D341Med (cell line): Measurements from ENCODE around the gene TBC1D5.

Source experiments
- DNase-seq: peaks from one replicate; pipeline ENCODE4 v3.0.0; 2012; ENCODE audit warnings: low spot score

The TBC1D5 gene

GRCh38 chr3:17213102-17213501 lies 529.3 kb downstream of the TBC1D5 start:
- DNase-seq, result no peak

GRCh38 chr3:17207979-17208378 lies 534.5 kb downstream of the TBC1D5 start:
- DNase-seq, result no peak

- no peak for DNase-seq
Observed at GRCh38 chr3:17207019-17207418, 535.4 kb downstream of the TBC1D5 start.

- DNase-seq, result no peak
Observed at GRCh38 chr3:17204049-17204650, 538.3 kb downstream of the TBC1D5 start.

- DNase-seq, result no peak
Observed at GRCh38 chr3:17201538-17201937, 540.9 kb downstream of the TBC1D5 start.

GRCh38 chr3:17195856-17196604 lies 546.4 kb downstream of the TBC1D5 start:
- no peak for DNase-seq

DNA sequence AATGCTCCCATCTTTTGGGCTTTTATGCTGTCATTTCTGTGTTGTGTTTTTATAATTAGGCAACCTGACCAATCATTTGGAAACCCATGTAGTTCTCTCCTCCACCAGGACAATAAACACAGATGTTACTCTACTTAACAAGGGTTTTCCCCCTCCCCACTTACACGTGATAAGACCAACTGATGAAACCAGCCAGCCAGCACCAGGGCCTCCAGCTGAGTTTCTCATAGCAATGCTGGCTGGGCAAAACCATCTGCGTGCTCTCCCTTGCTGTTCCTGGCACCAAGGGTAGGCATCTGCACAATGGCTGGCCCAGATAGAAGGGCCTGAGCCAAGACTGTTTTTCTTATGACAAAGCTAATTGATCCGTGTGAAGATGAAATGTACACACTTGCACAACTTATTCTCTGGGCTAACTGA lies 547.2 kb downstream of the TBC1D5 start:
- peak; percentile 58 for DNase-seq

DNA sequence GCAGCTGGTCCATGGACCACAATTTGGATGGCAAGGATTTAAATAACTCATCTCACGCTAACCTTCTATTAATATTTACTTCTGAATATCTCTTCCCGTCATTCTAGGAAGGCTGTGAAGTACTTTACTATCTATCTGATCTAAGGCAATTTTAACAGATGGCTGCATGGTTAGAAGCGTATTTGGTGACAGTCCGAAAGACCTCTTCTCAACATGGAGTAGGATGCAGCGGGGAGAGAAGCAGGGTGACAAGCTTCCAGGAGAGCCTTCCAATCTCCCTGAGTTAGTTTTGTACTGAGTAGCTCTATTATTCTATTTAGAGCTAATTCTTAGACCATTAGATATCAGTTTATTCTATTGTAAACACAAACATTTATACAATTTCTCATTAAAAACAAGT lies 548.3 kb downstream of the TBC1D5 start:
- no peak for DNase-seq

DNA sequence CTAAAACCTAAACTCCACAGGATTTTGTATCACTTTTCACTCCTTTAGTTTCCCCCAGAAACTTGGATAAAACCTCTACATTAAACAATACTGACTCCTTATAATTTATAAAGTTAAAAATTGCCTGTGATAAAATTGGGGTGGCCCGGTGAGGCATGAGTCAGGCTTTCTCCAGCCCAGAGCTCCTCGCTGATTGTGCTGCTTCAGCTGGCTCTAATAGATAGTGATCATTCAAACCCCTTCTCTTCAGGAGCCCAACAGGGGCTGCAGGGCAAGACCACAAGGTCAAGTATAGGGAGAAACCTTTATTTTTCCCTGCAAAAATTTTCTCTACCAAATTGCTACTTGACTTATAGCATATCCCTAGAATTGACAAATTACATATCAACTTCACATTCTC lies 549.4 kb downstream of the TBC1D5 start:
- DNase-seq, result no peak

DNA sequence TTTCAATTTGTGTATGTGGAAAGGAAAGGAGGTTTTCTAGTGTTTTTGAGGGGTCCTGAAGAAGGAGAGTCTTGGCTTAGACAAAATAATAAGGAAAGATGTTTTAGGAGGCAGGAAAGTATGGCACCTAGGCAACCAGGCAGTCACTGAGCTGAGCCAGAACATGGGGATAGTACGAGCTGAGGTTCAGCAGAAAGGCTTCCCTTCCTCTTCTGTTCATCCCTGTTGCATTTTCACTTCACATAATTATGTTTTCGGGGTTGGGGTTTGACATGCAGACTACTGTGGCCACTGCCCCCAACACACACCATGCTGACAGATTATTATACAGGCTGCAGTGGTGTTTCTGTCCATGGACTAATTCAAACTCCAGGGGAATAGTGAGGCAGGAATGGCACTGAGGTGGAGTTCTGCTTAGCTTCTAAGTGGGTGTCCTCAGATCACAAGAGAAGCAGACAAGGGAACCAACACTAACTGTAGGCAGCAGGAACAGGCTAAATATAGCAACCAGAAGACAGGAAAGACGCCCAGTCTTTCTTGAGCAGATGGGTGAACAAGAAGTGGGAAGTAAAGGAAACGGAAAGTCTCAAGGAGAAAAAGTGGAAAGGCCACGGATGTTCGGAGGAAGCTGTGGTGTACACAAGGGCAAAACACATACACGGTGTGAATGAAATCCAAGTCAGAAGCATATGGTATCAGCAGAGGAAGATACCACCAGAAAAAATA lies 551.9 kb downstream of the TBC1D5 start:
- no peak for DNase-seq

DNA sequence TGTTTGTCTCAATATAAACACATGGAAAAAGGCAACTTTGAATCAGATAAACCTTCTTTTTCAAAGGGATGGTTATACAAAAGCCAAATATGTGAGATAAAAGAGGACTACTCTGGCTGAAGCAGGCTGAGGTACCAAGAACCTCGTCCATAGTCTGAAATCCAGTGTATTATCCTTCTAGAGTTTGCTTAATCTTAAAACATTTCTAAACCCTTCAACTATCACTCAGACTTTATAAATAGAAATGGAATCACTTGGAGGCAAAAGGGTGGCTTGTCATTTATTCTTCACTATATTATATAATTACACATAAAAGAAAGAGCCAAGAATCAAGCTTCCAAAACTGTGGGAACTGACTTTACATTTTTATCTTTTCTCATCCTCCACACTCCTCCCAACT lies 554.1 kb downstream of the TBC1D5 start:
- no peak for DNase-seq

DNA sequence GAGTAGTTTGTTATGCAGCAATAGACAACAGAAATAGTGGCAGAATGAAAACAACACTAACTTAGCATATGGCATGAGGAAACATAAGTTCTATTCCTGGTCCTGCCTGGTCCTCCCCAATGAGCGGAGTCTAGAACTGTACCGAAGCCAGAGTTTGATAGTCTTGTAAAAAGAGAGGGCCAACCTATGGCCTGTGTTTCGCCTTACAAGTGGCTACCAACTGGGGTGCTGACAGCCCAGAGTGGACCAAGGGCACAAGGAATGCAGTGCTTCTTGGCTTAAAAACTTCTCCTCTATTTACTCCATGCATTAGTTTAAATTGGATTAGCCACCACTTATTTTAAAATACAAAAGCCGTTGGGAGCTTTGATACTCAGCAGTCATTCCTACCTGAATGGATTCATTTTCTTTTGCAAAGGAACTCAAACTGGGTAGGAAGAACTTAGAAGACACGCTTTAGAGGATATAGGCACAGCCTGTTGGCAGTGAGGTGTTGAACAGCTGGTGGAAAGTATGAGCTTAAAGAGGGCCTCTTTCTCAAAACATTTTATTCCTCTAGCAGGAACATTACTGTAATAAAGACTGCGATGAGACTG lies 554.7 kb downstream of the TBC1D5 start:
- no peak for DNase-seq

DNA sequence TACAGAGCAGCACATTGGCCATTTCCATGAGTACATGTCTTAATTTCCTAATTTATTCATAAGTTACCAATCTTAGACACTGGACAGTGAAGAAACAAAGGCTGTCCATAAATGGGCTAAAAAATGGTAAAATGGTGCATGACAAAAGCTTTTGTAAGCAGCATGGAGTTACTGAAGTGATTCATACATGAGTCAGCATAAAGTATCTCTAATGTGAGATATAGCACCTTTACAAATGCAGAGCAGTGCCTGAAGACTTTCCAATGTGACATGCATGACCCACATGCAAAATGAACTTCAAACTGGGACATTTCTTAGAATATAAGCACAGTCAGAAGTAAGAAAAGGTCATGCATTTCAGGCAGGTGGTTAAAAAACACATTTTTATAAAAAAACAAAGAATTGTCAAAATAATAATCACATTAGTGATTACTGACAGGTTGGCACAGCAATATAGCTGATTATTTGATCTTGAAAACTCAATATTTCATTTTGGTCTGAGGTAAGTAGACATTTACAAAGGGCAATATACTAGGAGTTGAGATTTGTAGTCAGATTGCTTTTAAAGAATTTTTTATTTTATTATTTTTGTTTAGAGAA lies 558.4 kb downstream of the TBC1D5 start:
- no peak for DNase-seq

GRCh38 chr3:17182166-17182565 lies 560.3 kb downstream of the TBC1D5 start:
- DNase-seq, result no peak

DNA sequence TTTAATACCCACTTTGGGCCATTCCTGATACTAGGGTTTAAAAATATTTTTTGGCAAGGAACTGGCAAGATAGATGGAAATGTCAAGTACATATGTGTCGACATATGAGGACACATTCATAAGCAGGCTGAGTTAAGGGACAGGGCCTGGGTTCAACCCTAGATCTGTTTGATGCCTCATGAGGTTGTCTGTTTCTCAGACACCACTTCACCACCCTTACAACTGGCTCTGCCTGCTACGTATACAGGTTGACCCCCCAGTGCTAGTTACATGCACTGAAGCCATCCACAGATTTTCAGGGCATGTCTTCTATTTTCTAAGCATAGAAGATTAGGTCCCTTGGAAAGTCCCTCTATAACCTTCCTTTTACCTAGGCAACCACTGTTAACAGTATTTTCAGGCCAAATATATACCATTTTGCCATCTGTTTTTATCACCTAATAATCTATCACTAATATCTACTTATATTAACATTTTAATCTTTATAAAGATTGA lies 561.0 kb downstream of the TBC1D5 start:
- DNase-seq, result no peak

- DNase-seq, result peak; percentile 71
Observed at GRCh38 chr3:17179381-17180205, 562.8 kb downstream of the TBC1D5 start.

DNA sequence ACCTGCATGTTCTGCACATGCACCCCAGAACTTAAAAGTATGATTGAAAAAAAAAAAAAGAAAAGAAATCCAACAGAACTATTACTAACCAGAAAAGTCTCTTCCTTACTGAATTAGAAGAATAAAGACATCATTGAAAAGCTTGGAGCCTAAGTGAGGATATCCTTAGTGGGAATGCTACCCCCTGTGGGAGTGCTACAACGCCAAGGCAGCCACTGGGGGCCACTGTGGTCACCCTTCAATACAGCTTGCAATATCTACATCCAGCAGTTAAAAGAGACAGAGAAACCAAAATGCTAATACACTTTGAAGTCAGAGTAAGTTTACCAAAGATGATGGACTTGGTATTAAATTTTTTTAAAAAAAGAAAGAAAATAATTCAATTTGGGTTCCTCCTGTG lies 565.7 kb downstream of the TBC1D5 start:
- DNase-seq, result no peak

- DNase-seq, result no peak
Observed at GRCh38 chr3:17175187-17175807, 567.1 kb downstream of the TBC1D5 start.

DNA sequence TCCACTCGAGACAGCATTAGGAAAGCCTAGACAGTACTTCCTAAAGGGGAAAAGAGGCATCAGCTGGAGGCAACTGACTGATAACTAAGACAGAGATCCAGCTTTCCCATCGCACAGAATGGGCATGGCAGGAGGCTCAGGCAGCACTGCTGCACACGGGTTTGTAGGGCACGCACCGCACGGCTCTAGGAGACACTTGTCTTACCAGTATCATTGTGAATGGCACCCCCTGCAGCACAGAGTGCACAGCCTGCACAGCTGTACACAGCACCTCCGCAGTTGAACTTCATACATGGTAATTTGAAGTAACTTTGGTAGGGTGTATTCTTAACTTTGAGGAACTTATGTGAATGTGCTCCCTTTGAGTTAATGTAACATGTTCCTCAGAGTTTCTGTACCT lies 576.1 kb downstream of the TBC1D5 start:
- no peak for DNase-seq

- no peak for DNase-seq
Observed at GRCh38 chr3:17162116-17162515, 580.3 kb downstream of the TBC1D5 start.

- no peak for DNase-seq
Observed at GRCh38 chr3:17160597-17160996, 581.8 kb downstream of the TBC1D5 start.
